AG10803 (cell line): ENCODE results near the gene HNRNPH3.
"Not testable (repeated sequence)": the region's sequence is repeated elsewhere in the genome, so short reads cannot be mapped to it uniquely, and the experiment has no call there.

Experiments
- DNase-seq: peaks from one replicate; pipeline ENCODE4 v3.0.0; 2010; ENCODE audit warnings: low read depth
- H3K4me3 ChIP-seq: 2 replicates; pipeline ENCODE4 v1.5.1; 2011; ENCODE audit warnings: mild to moderate bottlenecking, low read length, control low read depth
- TF ChIP-seq, protein P1 (sequence below): conservative IDR thresholded peaks from 2 replicates; pipeline ENCODE4 v1.5.1; 2011; ENCODE audit warnings: mild to moderate bottlenecking, low read length, control low read depth, inconsistent platforms

HNRNPH3 gene

DNA sequence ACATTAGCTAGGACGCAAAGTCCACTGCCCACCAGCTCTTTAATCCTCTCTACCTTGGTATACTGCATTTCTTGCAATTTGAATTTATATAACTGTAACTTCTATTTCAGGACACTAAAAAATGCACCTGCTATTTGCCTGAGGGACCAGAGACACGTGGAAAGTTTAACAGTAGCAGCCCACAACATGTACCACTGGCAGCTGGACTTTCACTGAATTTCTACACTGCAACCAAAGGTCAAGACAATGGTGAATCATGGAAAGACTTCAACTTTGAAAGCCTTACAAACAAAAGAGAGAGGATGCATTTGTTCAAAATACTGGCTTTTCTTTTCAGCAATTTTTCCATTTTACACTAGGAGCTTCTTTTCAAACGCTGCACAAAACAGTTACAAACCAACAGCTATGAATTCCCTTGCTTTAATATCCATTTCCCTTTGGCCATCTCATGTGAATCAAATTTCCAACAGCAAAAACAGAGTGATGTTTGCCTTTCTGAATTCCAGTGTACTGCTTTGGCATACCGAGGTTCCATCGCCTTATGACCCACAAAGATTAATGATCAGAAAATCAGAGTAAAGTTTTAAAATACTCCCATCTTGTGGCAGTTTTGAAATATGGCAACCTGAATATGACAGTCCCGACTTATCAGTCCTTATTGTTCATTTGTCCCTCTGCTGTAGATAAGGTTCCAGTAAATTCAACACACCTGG is 29.9 kb upstream of the HNRNPH3 start:
- TF ChIP-seq, protein P1, sequence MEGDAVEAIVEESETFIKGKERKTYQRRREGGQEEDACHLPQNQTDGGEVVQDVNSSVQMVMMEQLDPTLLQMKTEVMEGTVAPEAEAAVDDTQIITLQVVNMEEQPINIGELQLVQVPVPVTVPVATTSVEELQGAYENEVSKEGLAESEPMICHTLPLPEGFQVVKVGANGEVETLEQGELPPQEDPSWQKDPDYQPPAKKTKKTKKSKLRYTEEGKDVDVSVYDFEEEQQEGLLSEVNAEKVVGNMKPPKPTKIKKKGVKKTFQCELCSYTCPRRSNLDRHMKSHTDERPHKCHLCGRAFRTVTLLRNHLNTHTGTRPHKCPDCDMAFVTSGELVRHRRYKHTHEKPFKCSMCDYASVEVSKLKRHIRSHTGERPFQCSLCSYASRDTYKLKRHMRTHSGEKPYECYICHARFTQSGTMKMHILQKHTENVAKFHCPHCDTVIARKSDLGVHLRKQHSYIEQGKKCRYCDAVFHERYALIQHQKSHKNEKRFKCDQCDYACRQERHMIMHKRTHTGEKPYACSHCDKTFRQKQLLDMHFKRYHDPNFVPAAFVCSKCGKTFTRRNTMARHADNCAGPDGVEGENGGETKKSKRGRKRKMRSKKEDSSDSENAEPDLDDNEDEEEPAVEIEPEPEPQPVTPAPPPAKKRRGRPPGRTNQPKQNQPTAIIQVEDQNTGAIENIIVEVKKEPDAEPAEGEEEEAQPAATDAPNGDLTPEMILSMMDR = peak; percentile 61
- DNase-seq = peak; percentile 68
- no peak overlapping the region for H3K4me3 ChIP-seq

DNA sequence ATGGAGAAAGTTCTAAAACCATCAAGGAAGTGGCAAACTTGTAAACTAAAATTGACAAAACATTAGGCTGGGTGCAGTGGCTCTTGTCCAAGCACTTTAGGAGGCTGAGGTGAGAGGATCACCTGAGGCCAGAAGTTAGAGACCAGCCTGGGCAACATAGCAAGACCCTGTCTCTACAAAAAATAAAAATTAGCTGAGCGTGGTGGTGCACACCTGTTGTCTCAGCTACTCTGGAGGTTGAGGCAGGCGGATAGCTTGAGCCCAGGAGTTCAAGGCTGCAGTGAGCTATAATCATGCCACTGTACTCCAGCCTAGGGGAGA is 29.4 kb upstream of the HNRNPH3 start:
- no peak for DNase-seq
- H3K4me3 ChIP-seq = no peak overlapping the region
- TF ChIP-seq, protein P1 = no peak

DNA sequence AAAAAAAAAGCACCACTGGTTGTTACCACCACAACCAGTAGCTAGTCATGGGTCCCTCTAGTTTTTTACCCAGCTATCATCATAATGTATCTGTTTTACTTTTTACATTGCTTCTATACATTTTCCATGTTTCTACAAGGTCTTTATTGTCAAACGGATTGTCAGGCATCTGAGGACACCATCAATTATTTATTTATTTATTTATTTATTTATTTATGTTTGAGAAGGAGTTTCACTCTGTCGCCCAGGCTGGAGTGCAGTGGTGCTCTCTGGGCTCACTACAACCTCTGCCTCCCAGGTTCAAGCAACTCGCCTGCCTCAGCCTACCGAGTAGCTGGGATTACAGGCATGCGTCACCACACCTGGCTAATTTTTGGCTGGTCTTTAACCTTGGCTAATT is 29.0 kb upstream of the HNRNPH3 start:
- TF ChIP-seq, protein P1 = no peak
- no peak for DNase-seq
- no peak overlapping the region for H3K4me3 ChIP-seq

DNA sequence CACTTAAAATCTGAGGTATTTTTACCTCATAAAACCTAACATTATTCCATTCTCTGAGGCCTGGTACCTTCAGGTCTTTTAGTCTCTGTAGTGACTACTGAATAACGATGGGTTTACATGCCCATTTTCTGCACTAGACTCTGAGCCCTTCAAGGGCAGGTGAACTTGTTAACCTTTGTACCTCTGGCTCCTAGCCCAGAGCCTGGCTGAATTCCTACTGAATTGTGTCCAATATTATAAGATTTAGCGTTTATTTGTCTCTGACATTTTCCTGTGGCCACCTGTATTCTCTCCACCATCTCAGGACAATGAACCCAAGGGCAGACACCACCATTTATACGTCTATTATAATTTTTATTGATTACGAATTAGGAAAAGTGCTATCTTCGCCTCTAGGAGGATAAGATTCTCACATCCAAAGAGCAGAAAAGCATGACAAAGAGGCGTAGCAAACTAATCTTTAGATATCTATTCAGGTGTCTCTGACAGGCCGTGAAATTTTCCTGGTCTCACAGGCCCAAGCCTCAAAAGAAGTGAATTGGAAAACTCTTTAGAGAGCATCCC is 27.9 kb upstream of the HNRNPH3 start:
- TF ChIP-seq, protein P1 = no peak
- no peak overlapping the region for H3K4me3 ChIP-seq
- no peak for DNase-seq

DNA sequence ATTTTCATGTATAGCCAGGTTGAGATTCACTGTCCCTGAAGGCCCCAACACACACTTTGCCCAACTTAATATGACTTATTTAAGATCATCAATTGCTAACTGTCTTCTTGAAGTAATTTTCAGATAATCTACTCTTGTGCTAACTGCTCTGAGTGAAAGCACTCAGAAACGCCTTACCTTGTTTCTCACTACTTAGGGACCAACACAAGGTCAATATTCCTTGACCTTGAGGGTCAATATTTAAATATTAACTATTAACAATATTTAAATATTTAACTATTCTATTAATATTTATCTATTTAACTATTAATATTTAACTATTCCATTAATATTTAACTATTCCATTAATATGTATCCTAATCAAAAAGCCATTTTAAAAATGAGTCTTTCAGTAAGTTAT is 26.0 kb upstream of the HNRNPH3 start:
- DNase-seq = no peak
- H3K4me3 ChIP-seq = no peak overlapping the region
- TF ChIP-seq, protein P1 = no peak

DNA sequence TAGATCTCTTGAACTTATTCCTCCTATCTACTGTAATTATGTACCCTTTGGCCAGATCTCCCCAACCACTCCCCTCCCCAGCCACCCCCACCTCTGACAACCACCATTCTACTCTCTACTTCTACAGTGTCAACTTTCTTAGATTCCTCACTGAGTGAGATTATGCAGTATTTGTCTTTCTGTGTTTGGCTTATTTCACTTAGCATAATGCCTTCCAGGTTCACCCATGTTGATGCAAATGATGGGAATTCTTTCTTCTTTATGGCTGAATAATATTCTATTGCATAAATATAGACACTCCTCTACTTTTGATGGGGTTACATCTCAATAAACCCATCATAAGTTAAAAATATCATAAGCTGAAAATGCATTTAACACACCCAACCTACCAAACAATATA is 21.3 kb upstream of the HNRNPH3 start:
- H3K4me3 ChIP-seq = no peak overlapping the region
- DNase-seq = no peak
- TF ChIP-seq, protein P1 = no peak

DNA sequence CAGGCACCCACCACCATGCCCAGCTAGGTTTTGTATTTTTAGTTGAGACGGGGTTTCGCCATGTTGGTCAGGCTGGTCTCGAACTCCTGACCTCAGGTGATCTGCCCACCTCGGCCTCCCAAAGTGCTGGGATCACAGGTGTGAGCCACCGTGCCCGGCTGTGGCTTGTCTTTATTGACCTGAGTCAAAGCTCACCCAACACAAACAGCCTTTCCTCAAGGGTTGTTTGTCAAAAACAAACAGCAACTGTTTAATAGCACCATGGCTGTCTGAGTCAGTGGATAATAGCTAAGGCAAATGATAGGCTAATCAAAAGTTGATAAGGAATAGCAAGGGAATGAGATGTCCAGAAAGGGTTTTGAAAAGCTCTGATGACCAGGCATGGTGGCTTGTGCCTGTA is 16.9 kb upstream of the HNRNPH3 start:
- not testable (repeated sequence) for H3K4me3 ChIP-seq

More for the DNA sequence above, 16.9 kb upstream of the HNRNPH3 start:
- DNase-seq = not testable (repeated sequence)
